Left colon (tissue), 2 donors: Measurements from ENCODE around the gene DYSF. TPM values are rescaled to one million over a fixed set of nuclear protein-coding genes. Genes with fewer than 3 reads are reported as not detected.

ENCODE experiments used
- ATAC-seq: fragments of 200-7000 bp; cut with Tn5 transposase; one replicate; pipeline ENCODE4 v1.9.1; 2020; ENCODE audit warnings: mild to moderate bottlenecking, moderate library complexity
- DNase-seq, 2 donors: peaks; one replicate each; pipeline ENCODE4 v3.0.0-alpha.2; 2020
- intact Hi-C, 2 donors: fragments of 100-400 bp; cut with DNase I in 1 of 2; cut with micrococcal nuclease in 1 of 2; formaldehyde crosslinking; loops; one replicate each; pipeline versions ENCODE4 v1.11.2 to v1.14.0; 2022; cut with DNase I, micrococcal nuclease
- total RNA-seq, 2 donors: library from RNA; stranded (reverse); fragmentation: NEBNext Ultra II Directional; extraction: Animal tissue kit (Norgen Biotek cat#: 25700); gene quantifications; one replicate each; pipeline ENCODE4 v1.2.1, GENCODE V29; 2021
- donor health status: DM: no; HTN: no; CAD: no.
- donor health status: DM: yes; HTN: yes; CAD: no.

DYSF gene
- total RNA-seq, 2 donors from 2014 or later, result 2.4 to 5.0 TPM

- ATAC-seq (no peak), DNase-seq (no peak)
- intact Hi-C loops, result no loop called here
These were observed 13.9 kb downstream of the DYSF start for GRCh38 chr2:71467180-71467815.

- DNase-seq (no peak), ATAC-seq (no peak)
- intact Hi-C loops, result no loop called here
These were observed 15.1 kb downstream of the DYSF start for GRCh38 chr2:71468279-71469015.

GRCh38 chr2:71469403-71470398, 16.3 kb downstream of the DYSF start:
- no peak for DNase-seq
- intact Hi-C loops, result no loop called here
- ATAC-seq, result no peak

- intact Hi-C loops, result no loop called here
These were observed 17.9 kb downstream of the DYSF start for GRCh38 chr2:71471276-71471675.

GRCh38 chr2:71472019-71472418, 18.7 kb downstream of the DYSF start:
- ATAC-seq (no peak), DNase-seq (no peak)
- intact Hi-C loops, result no loop called here

More at GRCh38 chr2:71471276-71471675, 17.9 kb downstream of the DYSF start:
- ATAC-seq, result no peak
- no peak for DNase-seq

- ATAC-seq (no peak), DNase-seq (no peak)
- intact Hi-C loops, result no loop called here
These were observed 20.1 kb downstream of the DYSF start for GRCh38 chr2:71473346-71474031.

- ATAC-seq, result no peak
- DNase-seq, result no peak
- intact Hi-C loops, result no loop called here
These were observed 20.9 kb downstream of the DYSF start for GRCh38 chr2:71474116-71474743.

- no peak for DNase-seq
- ATAC-seq, result no peak
- intact Hi-C loops, result no loop called here
These were observed 21.5 kb downstream of the DYSF start for GRCh38 chr2:71474744-71475397.

- ATAC-seq (no peak), DNase-seq (no peak)
These were observed 23.1 kb downstream of the DYSF start for GRCh38 chr2:71476495-71476894.

GRCh38 chr2:71477231-71477691, 23.9 kb downstream of the DYSF start:
- no peak for ATAC-seq
- DNase-seq, result no peak
- intact Hi-C loops, result no loop called here

More at GRCh38 chr2:71476495-71476894, 23.1 kb downstream of the DYSF start:
- intact Hi-C loops, result no loop called here

- no peak for ATAC-seq
- intact Hi-C loops, result no loop called here
- DNase-seq, result no peak
These were observed 25.4 kb downstream of the DYSF start for GRCh38 chr2:71478806-71479205.

- intact Hi-C loops, result no loop called here
- no peak for DNase-seq
- ATAC-seq, result no peak
These were observed 25.9 kb downstream of the DYSF start for GRCh38 chr2:71479261-71479660.

GRCh38 chr2:71481111-71481510, 27.8 kb downstream of the DYSF start:
- intact Hi-C loops, result no loop called here
- ATAC-seq (no peak), DNase-seq (no peak)

- DNase-seq (no peak), ATAC-seq (no peak)
- intact Hi-C loops, result no loop called here
These were observed 28.7 kb downstream of the DYSF start for GRCh38 chr2:71482055-71482454.

GRCh38 chr2:71483246-71483645, 29.9 kb downstream of the DYSF start:
- DNase-seq (no peak), ATAC-seq (no peak)
- intact Hi-C loops, result no loop called here

- ATAC-seq (no peak), DNase-seq (no peak)
- intact Hi-C loops, result no loop called here
These were observed 31.0 kb downstream of the DYSF start for GRCh38 chr2:71484354-71484753.

- intact Hi-C loops, result no loop called here
- no peak for DNase-seq
- ATAC-seq, result no peak
These were observed 33.7 kb downstream of the DYSF start for GRCh38 chr2:71486881-71487640.
